ENCODE measurements around the gene CXCR6.

GRCh38 chr3:45987368-45988291, 44.4 kb downstream of the CXCR6 start:
- no peak for TF ChIP-seq POLR2A (IDR thresholded peaks at IDR 0.05; ENCODE audit: low read length)
- no peak for TF ChIP-seq GATA1 (IDR thresholded peaks at IDR 0.05; ENCODE audit: low read depth, low read length)
